Gastrocnemius medialis (tissue), 4 donors: Measurements from ENCODE around the gene CRISPLD2.

Source experiments
- CTCF ChIP-seq, 5 experiments: fragments of 450-650 bp in 3 of 5; fragments of 200-600 bp in 2 of 5; sonication (generic) in 2 of 5; IDR thresholded peaks in 4 of 5; conservative IDR thresholded peaks in 1 of 5; 1 replicate in 4 of 5; 2 replicates in 1 of 5; pipeline ENCODE4 v1.5.1; 2016 to 2019; ENCODE audit warnings: antibody characterized with exemption in 5 of 5, mild to moderate bottlenecking in 3 of 5, moderate library complexity in 3 of 5
- POLR2A ChIP-seq, 2 donors: fragments of 450-650 bp; IDR thresholded peaks; one replicate each; pipeline ENCODE4 v1.6.1; 2017; ENCODE audit warnings: antibody characterized with exemption in 2 of 2, mild to moderate bottlenecking in 2 of 2, moderate library complexity in 2 of 2

- no peak for TF ChIP-seq CTCF (IDR thresholded peaks at IDR 0.05 in 4 of 5, conservative IDR thresholded peaks at IDR 0.05 in 1 of 5)
- no peak for TF ChIP-seq POLR2A (IDR thresholded peaks at IDR 0.05)
These were observed 39.7 kb upstream of the CRISPLD2 start for GRCh38 chr16:84780063-84780462.
